CD4-positive, alpha-beta T cell (primary cell): ENCODE measurements around the gene COL28A1. TPM values are rescaled to one million over a fixed set of nuclear protein-coding genes. Genes with fewer than 3 reads are reported as not detected.

Source experiments
- ATAC-seq: fragments of 200-7000 bp; cut with Tn5 transposase; one replicate; pipeline ENCODE4 v1.10.0; 2022; ENCODE audit warnings: mild to moderate bottlenecking; ENCODE audit not compliant: poor library complexity
- CTCF ChIA-PET: fragments of 350-600 bp; sonication (Branson Sonifier 250); formaldehyde crosslinking; loops from one replicate; lab custom pipeline; 2021; ENCODE audit warnings: antibody characterized with exemption, inconsistent platforms; lab: Charles Lee
- POLR2A ChIA-PET: fragments of 350-600 bp; sonication (Branson Sonifier 250); formaldehyde crosslinking; loops from one replicate; lab custom pipeline; 2021; ENCODE audit warnings: antibody characterized with exemption, inconsistent platforms; lab: Charles Lee
- DNase-seq, 14 experiments: peaks; one replicate each; pipeline ENCODE4 v3.0.0-alpha.2; 2013 to 2020; ENCODE audit warnings: mixed read lengths in 2 of 14
- H3K27ac ChIP-seq, 2 donors: one replicate each; pipeline versions ENCODE4 v1.5.1 to v1.7.0; 2013; ENCODE audit warnings: low read length in 2 of 2, low read depth in 1 of 2, mild to moderate bottlenecking in 1 of 2
- H3K27me3 ChIP-seq, 2 experiments: 1 replicate in 1 of 2; 2 replicates in 1 of 2; pipeline versions ENCODE4 v1.6.1 to v1.7.0; 2013; ENCODE audit warnings: low read length in 2 of 2, control low read depth in 1 of 2, mild to moderate bottlenecking in 1 of 2, moderate library complexity in 1 of 2; ENCODE audit not compliant: insufficient read depth in 2 of 2, control insufficient read depth in 1 of 2
- H3K36me3 ChIP-seq: one replicate; pipeline ENCODE4 v1.6.1; 2013; ENCODE audit warnings: low read length, control low read depth; ENCODE audit not compliant: insufficient read depth
- H3K4me1 ChIP-seq: one replicate; pipeline ENCODE4 v1.6.1; 2013; ENCODE audit warnings: low read length, control low read depth; ENCODE audit not compliant: insufficient read depth
- H3K4me3 ChIP-seq: one replicate; pipeline ENCODE4 v1.5.1; 2013; ENCODE audit warnings: mild to moderate bottlenecking, low read length, moderate library complexity
- H3K9me3 ChIP-seq, 2 experiments: 1 replicate in 1 of 2; 2 replicates in 1 of 2; pipeline versions ENCODE4 v1.6.1 to v1.7.0; 2013; ENCODE audit warnings: low read length in 2 of 2, mild to moderate bottlenecking in 2 of 2, control low read depth in 1 of 2, moderate library complexity in 1 of 2; ENCODE audit not compliant: control insufficient read depth in 1 of 2, insufficient read depth in 1 of 2
- H3K27ac Mint-ChIP-seq: one replicate; pipeline ENCODE4 v1.8.0; 2020; ENCODE audit warnings: mixed read lengths
- H3K27me3 Mint-ChIP-seq: one replicate; pipeline ENCODE4 v1.8.0; 2021; ENCODE audit warnings: mixed read lengths
- H3K36me3 Mint-ChIP-seq: one replicate; pipeline ENCODE4 v1.8.0; 2021; ENCODE audit warnings: low read depth, mixed read lengths
- H3K4me1 Mint-ChIP-seq: one replicate; pipeline ENCODE4 v1.8.0; 2021; ENCODE audit warnings: low read depth, mixed read lengths
- H3K4me3 Mint-ChIP-seq: one replicate; pipeline ENCODE4 v1.8.0; 2020; ENCODE audit warnings: mild to moderate bottlenecking, mixed read lengths
- H3K9me3 Mint-ChIP-seq: one replicate; pipeline ENCODE4 v1.8.0; 2020; ENCODE audit warnings: mixed read lengths
- CTCF ChIP-seq: fragments of 200-600 bp; IDR thresholded peaks from one replicate; pipeline ENCODE4 v1.8.0; 2022; ENCODE audit warnings: antibody characterized with exemption, mild to moderate bottlenecking
- intact Hi-C, 2 experiments: fragments of 100-400 bp; cut with DNase I in 1 of 2; cut with micrococcal nuclease in 1 of 2; formaldehyde crosslinking; loops; one replicate each; pipeline versions ENCODE4 v1.15.1 to v1.9.0; 2023 to 2025; cut with DNase I, micrococcal nuclease
- total RNA-seq, 174 experiments: library from RNA in 2 of 174; stranded (reverse) in 2 of 174; gene quantifications; one replicate each; pipeline ENCODE4 v1.2.3 and lab custom pipeline; 2021 to 2026

The COL28A1 gene
- total RNA-seq, 2 experiments from 2014 or later: 0.22 TPM; not detected in 1

GRCh38 chr7:7327423-7327822, 208.2 kb downstream of the COL28A1 start:
- no peak overlapping the region for H3K27ac Mint-ChIP-seq
- no peaks in the 10 kb centered on the region for H3K36me3 Mint-ChIP-seq
- no peak overlapping the region for H3K27ac ChIP-seq
- CTCF ChIA-PET: interaction anchor here (1.2 kb wide), 1 partner anchor 10 kb away, joined by 3 read pairs; no protein-coding TSS in a partner anchor
- DNase-seq (no peak), ATAC-seq (no peak)
- no peaks in the 10 kb centered on the region for H3K9me3 Mint-ChIP-seq
- intact Hi-C loops: no loop called here
- no peak overlapping the region for H3K4me3 ChIP-seq
- H3K9me3 ChIP-seq: no peaks in the 10 kb centered on the region
- H3K4me1 ChIP-seq: no peaks in the 10 kb centered on the region
- TF ChIP-seq CTCF: no peak
- H3K4me3 Mint-ChIP-seq: no peak overlapping the region
- POLR2A ChIA-PET: no interaction called here
- no peaks in the 10 kb centered on the region for H3K36me3 ChIP-seq
- H3K27me3 ChIP-seq: no peaks in the 10 kb centered on the region
- no peaks in the 10 kb centered on the region for H3K27me3 Mint-ChIP-seq
- H3K4me1 Mint-ChIP-seq: no peaks in the 10 kb centered on the region

- no peak overlapping the region for H3K4me3 Mint-ChIP-seq
- intact Hi-C loops: no loop called here
- H3K27me3 Mint-ChIP-seq: no peaks in the 10 kb centered on the region
- Histone ChIP-seq H3K4me1 (no peaks in the 10 kb centered on the region), H3K4me3 (no peak overlapping the region), H3K9me3 (no peaks in the 10 kb centered on the region), H3K27ac (no peak overlapping the region), H3K27me3 (no peaks in the 10 kb centered on the region), H3K36me3 (no peaks in the 10 kb centered on the region)
- no peak for ATAC-seq
- no peaks in the 10 kb centered on the region for H3K4me1 Mint-ChIP-seq
- no peak for DNase-seq
- TF ChIP-seq CTCF: no peak
- H3K27ac Mint-ChIP-seq: no peak overlapping the region
- H3K9me3 Mint-ChIP-seq: no peaks in the 10 kb centered on the region
- POLR2A ChIA-PET: no interaction called here
- no peaks in the 10 kb centered on the region for H3K36me3 Mint-ChIP-seq
- CTCF ChIA-PET: interaction anchor here (0.6 kb wide), 1 partner anchor 730 kb away, joined by 3 read pairs; no protein-coding TSS in a partner anchor
These were observed 211.0 kb downstream of the COL28A1 start for GRCh38 chr7:7324698-7325097.

- DNase-seq: no peak
- no peaks in the 10 kb centered on the region for H3K27me3 Mint-ChIP-seq
- ChIA-PET POLR2A (no interaction called here), CTCF (no interaction called here)
- H3K4me3 ChIP-seq: no peak overlapping the region
- H3K4me3 Mint-ChIP-seq: no peak overlapping the region
- H3K27ac ChIP-seq: no peak overlapping the region
- no peak for ATAC-seq
- intact Hi-C loops: no loop called here
- H3K27ac Mint-ChIP-seq: no peak overlapping the region
- no peaks in the 10 kb centered on the region for H3K36me3 ChIP-seq
- H3K9me3 ChIP-seq: no peaks in the 10 kb centered on the region
- H3K36me3 Mint-ChIP-seq: no peaks in the 10 kb centered on the region
- no peak for TF ChIP-seq CTCF
- H3K4me1 ChIP-seq: no peaks in the 10 kb centered on the region
- no peaks in the 10 kb centered on the region for H3K27me3 ChIP-seq
- H3K4me1 Mint-ChIP-seq: no peaks in the 10 kb centered on the region
- H3K9me3 Mint-ChIP-seq: no peaks in the 10 kb centered on the region
These were observed 211.8 kb downstream of the COL28A1 start for GRCh38 chr7:7323921-7324320.
